T-cell (primary cell): Measurements from ENCODE around the gene CCT7. TPM values are rescaled to one million over a fixed set of nuclear protein-coding genes. Genes with fewer than 3 reads are reported as not detected.

Source experiments
- ATAC-seq, 4 experiments: fragments of 200-7000 bp in 3 of 4; fragments of 150-1000 bp in 1 of 4; cut with Tn5 transposase; replicated peaks in 1 of 4; 1 replicate in 3 of 4; 2 replicates in 1 of 4; pipeline ENCODE4 v1.10.0; 2021; ENCODE audit warnings: moderate library complexity in 3 of 4, mild to moderate bottlenecking in 2 of 4, moderate number of reproducible peaks in 1 of 4
- CTCF ChIA-PET, 2 donors: fragments of 300-600 bp; sonication (Branson Sonifier 250); formaldehyde crosslinking; loops; one replicate each; lab custom pipeline; 2022; ENCODE audit warnings: antibody characterized with exemption in 2 of 2; lab: Charles Lee
- POLR2A ChIA-PET, 2 donors: fragments of 300-600 bp; sonication (Branson Sonifier 250); formaldehyde crosslinking; loops; one replicate each; lab custom pipeline; 2022; ENCODE audit warnings: antibody characterized with exemption in 2 of 2; lab: Charles Lee
- DNase-seq, 35 experiments: peaks; one replicate each; pipeline versions ENCODE4 v3.0.0 to v3.0.0-alpha.2; 2013 to 2023
- H3K27ac ChIP-seq: one replicate; pipeline ENCODE4 v1.5.1; 2013; ENCODE audit warnings: low read length
- H3K27me3 ChIP-seq, 2 experiments: replicated peaks in 1 of 2; 1 replicate in 1 of 2; 2 replicates in 1 of 2; pipeline versions ENCODE4 v1.6.1 to v1.7.0; 2013; ENCODE audit warnings: low read length in 1 of 2, mixed read lengths in 1 of 2; ENCODE audit not compliant: control insufficient read depth in 2 of 2, insufficient read depth in 2 of 2; ENCODE audit errors: extremely low read depth in 1 of 2
- H3K36me3 ChIP-seq, 2 donors: 1 replicate in 1 of 2; 2 replicates in 1 of 2; pipeline versions ENCODE4 v1.6.1 to v1.7.0; 2013; ENCODE audit warnings: low read length in 1 of 2; ENCODE audit not compliant: control insufficient read depth in 2 of 2, insufficient read depth in 1 of 2; ENCODE audit errors: extremely low read depth in 1 of 2
- H3K4me1 ChIP-seq, 2 experiments: 1 replicate in 1 of 2; 2 replicates in 1 of 2; pipeline versions ENCODE4 v1.6.1 to v1.7.0; 2013; ENCODE audit warnings: low read length in 2 of 2, mixed read lengths in 1 of 2; ENCODE audit not compliant: insufficient read depth in 2 of 2, control insufficient read depth in 1 of 2; ENCODE audit errors: extremely low read depth in 1 of 2
- H3K4me3 ChIP-seq, 2 donors: 1 replicate in 1 of 2; 2 replicates in 1 of 2; pipeline versions ENCODE4 v1.5.1 to v1.7.0; 2013; ENCODE audit warnings: mild to moderate bottlenecking in 2 of 2, low read length in 1 of 2, moderate library complexity in 1 of 2; ENCODE audit not compliant: control insufficient read depth in 1 of 2; ENCODE audit errors: extremely low read depth in 1 of 2
- H3K9me3 ChIP-seq: 2 replicates; pipeline ENCODE4 v1.7.0; 2013
- H3K27ac Mint-ChIP-seq, 2 donors: one replicate each; pipeline ENCODE4 v1.8.0; 2020 to 2021; ENCODE audit warnings: mild to moderate bottlenecking in 2 of 2, mixed read lengths in 2 of 2
- H3K27me3 Mint-ChIP-seq, 2 donors: one replicate each; pipeline ENCODE4 v1.8.0; 2021 to 2022; ENCODE audit warnings: mixed read lengths in 2 of 2
- H3K36me3 Mint-ChIP-seq: one replicate; pipeline ENCODE4 v1.8.0; 2021; ENCODE audit warnings: mixed read lengths
- H3K4me1 Mint-ChIP-seq, 3 donors: one replicate each; pipeline ENCODE4 v1.8.0; 2020 to 2022; ENCODE audit warnings: mixed read lengths in 3 of 3, mild to moderate bottlenecking in 1 of 3
- H3K4me3 Mint-ChIP-seq, 3 donors: one replicate each; pipeline ENCODE4 v1.8.0; 2020 to 2022; ENCODE audit warnings: mild to moderate bottlenecking in 3 of 3, mixed read lengths in 3 of 3, moderate library complexity in 3 of 3
- H3K9me3 Mint-ChIP-seq, 3 donors: one replicate each; pipeline ENCODE4 v1.8.0; 2020 to 2022; ENCODE audit warnings: mixed read lengths in 3 of 3
- WGBS: methylation state at CpG from one replicate; pipeline ENCODE4 v1.1.5; 2013; ENCODE audit warnings: missing lambda C conversion rate; ENCODE audit not compliant: insufficient coverage; 5-methylcytosine and 5-hydroxymethylcytosine counted together
- total RNA-seq, 35 experiments: library from RNA in 6 of 35; stranded (reverse) in 6 of 35; fragments of 120-200 nt in 1 of 35; gene quantifications; one replicate each; pipeline versions ENCODE4 v1.2.1 to v1.2.4 and lab custom pipeline; 2013 to 2026

The CCT7 gene
- total RNA-seq, 5 donors from 2014 or later (not counting 1 experiment from before 2014, with no cell fraction given): 120 to 210 (median 193) TPM

GRCh38 chr2:73202156-73203054, 31.7 kb upstream of the CCT7 start, which contains the start of gene NOTO:
Gene NOTO, plus strand, starts transcription at chr2:73202574. Its CDS starts 93 bp downstream, at chr2:73202667.
- Mint-ChIP-seq H3K27me3 (peaks cover 41 to 51% of the 10 kb centered on the region in 2 donors), H3K9me3 (no peaks in the 10 kb centered on the region), H3K36me3 (no peaks in the 10 kb centered on the region), H3K27ac (no peak within 1 kb of the TSS), H3K4me3 (peak within 1 kb of the TSS; percentile 46 to 72 (median 60)), H3K4me1 (peaks cover 6 to 11% (median 9%) of the 10 kb centered on the region in 3 donors)
- 8% methylated on average over 84 of the region's 87 CpGs for WGBS
- Histone ChIP-seq H3K36me3 (no peaks in the 10 kb centered on the region), H3K27me3 (peaks cover 15 to 60% of the 10 kb centered on the region in 2 experiments), H3K9me3 (no peaks in the 10 kb centered on the region), H3K4me3 (no peak within 1 kb of the TSS), H3K4me1 (peaks cover 0 to 15% of the 10 kb centered on the region in 2 experiments), H3K27ac (no peak within 1 kb of the TSS)
- ATAC-seq (peak; percentile 53 to 60 (median 56)), DNase-seq (peak in 1 of 35 experiments; percentile 15)
- ChIA-PET POLR2A (no interaction called here), CTCF (interaction anchor here in 1 of 2 donors (1.0 kb wide), 1 partner anchor 10 kb away, joined by 3 read pairs; no protein-coding TSS in a partner anchor)

- no peak overlapping the region for H3K4me3 ChIP-seq
- peaks cover 0 to 15% of the 10 kb centered on the region in 2 experiments for H3K4me1 ChIP-seq
- H3K27ac ChIP-seq: no peak overlapping the region
- peak; percentile 20 to 37 (median 25) for ATAC-seq
- Mint-ChIP-seq H3K9me3 (no peaks in the 10 kb centered on the region), H3K27ac (no peak overlapping the region), H3K36me3 (no peaks in the 10 kb centered on the region), H3K4me3 (peak overlapping the region in 2 of 3 donors; percentile 50 to 72), H3K4me1 (peaks cover 6 to 11% (median 9%) of the 10 kb centered on the region in 3 donors), H3K27me3 (peaks cover 42 to 53% of the 10 kb centered on the region in 2 donors)
- POLR2A ChIA-PET: interaction anchor here in 1 of 2 donors (0.6 kb wide), 1 partner anchor 17 kb away, joined by 3 read pairs; no protein-coding TSS in a partner anchor
- WGBS: 5% methylated on average over 36 of the region's 44 CpGs
- DNase-seq: peak in 1 of 35 experiments; percentile 15
- no peaks in the 10 kb centered on the region for H3K9me3 ChIP-seq
- H3K27me3 ChIP-seq: peaks cover 13 to 63% of the 10 kb centered on the region in 2 experiments
- no peaks in the 10 kb centered on the region for H3K36me3 ChIP-seq
- CTCF ChIA-PET: interaction anchor here in 1 of 2 donors (0.6 kb wide), 1 partner anchor 86 kb away, joined by 3 read pairs; no protein-coding TSS in a partner anchor
These were observed 30.9 kb upstream of the CCT7 start for GRCh38 chr2:73203055-73203681.

- WGBS: 65% methylated on average over 3 of the region's 6 CpGs
- POLR2A ChIA-PET: no interaction called here
- CTCF ChIA-PET: no interaction called here
These were observed 28.5 kb upstream of the CCT7 start for GRCh38 chr2:73205611-73206010.

GRCh38 chr2:73208258-73208657, 25.9 kb upstream of the CCT7 start:
- H3K4me3 ChIP-seq: no peak overlapping the region
- H3K4me1 Mint-ChIP-seq: peaks cover 11 to 14% (median 13%) of the 10 kb centered on the region in 3 donors
- H3K36me3 ChIP-seq: no peaks in the 10 kb centered on the region
- POLR2A ChIA-PET: no interaction called here
- peaks cover 29 to 41% of the 10 kb centered on the region in 2 donors for H3K27me3 Mint-ChIP-seq
- H3K4me3 Mint-ChIP-seq: no peak overlapping the region
- no peaks in the 10 kb centered on the region for H3K9me3 Mint-ChIP-seq
- ATAC-seq: no peak
- 94% methylated on average over 2 of the region's 3 CpGs for WGBS
- DNase-seq: no peak
- H3K4me1 ChIP-seq: peaks cover 2 to 15% of the 10 kb centered on the region in 2 experiments
- peaks cover 5 to 40% of the 10 kb centered on the region in 2 experiments for H3K27me3 ChIP-seq
- H3K27ac Mint-ChIP-seq: no peak overlapping the region
- H3K27ac ChIP-seq: no peak overlapping the region
- H3K36me3 Mint-ChIP-seq: no peaks in the 10 kb centered on the region
- H3K9me3 ChIP-seq: no peaks in the 10 kb centered on the region
- CTCF ChIA-PET: interaction anchor here (0.7 kb wide), 2 partner anchors 89 to 99 kb away, joined by 3 to 4 read pairs; no protein-coding TSS in a partner anchor

More at GRCh38 chr2:73205611-73206010, 28.5 kb upstream of the CCT7 start:
- no peak overlapping the region for H3K4me3 ChIP-seq
- H3K9me3 ChIP-seq: no peaks in the 10 kb centered on the region
- no peak overlapping the region for H3K4me3 Mint-ChIP-seq
- H3K27me3 ChIP-seq: peaks cover 9 to 60% of the 10 kb centered on the region in 2 experiments
- no peaks in the 10 kb centered on the region for H3K9me3 Mint-ChIP-seq
- DNase-seq (no peak), ATAC-seq (no peak)
- peaks cover 6 to 11% (median 9%) of the 10 kb centered on the region in 3 donors for H3K4me1 Mint-ChIP-seq
- peaks cover 38 to 51% of the 10 kb centered on the region in 2 donors for H3K27me3 Mint-ChIP-seq
- no peak overlapping the region for H3K27ac Mint-ChIP-seq
- H3K4me1 ChIP-seq: peaks cover 0 to 15% of the 10 kb centered on the region in 2 experiments
- no peaks in the 10 kb centered on the region for H3K36me3 ChIP-seq
- no peak overlapping the region for H3K27ac ChIP-seq
- H3K36me3 Mint-ChIP-seq: no peaks in the 10 kb centered on the region

- Mint-ChIP-seq H3K27me3 (peaks cover 17 to 27% of the 10 kb centered on the region in 2 donors), H3K27ac (no peak overlapping the region), H3K9me3 (no peaks in the 10 kb centered on the region), H3K4me3 (no peak overlapping the region), H3K36me3 (no peaks in the 10 kb centered on the region), H3K4me1 (peaks cover 25 to 28% (median 25%) of the 10 kb centered on the region in 3 donors)
- DNase-seq: no peak
- CTCF ChIA-PET: interaction anchor here (0.5 to 1.2 kb wide), 2 partner anchors 92 to 125 kb away, joined by 3 to 5 read pairs; no protein-coding TSS in a partner anchor
- no peak for ATAC-seq
- H3K27ac ChIP-seq: no peak overlapping the region
- H3K27me3 ChIP-seq: peaks cover 0 to 24% of the 10 kb centered on the region in 2 experiments
- POLR2A ChIA-PET: interaction anchor here in 1 of 2 donors (0.6 kb wide), 1 partner anchor 350 kb away, joined by 9 read pairs; no protein-coding TSS in a partner anchor
- 92% methylated on average over 3 of the region's 4 CpGs for WGBS
- no peak overlapping the region for H3K4me3 ChIP-seq
- no peaks in the 10 kb centered on the region for H3K9me3 ChIP-seq
- peaks cover 5 to 25% of the 10 kb centered on the region in 2 experiments for H3K4me1 ChIP-seq
- H3K36me3 ChIP-seq: no peaks in the 10 kb centered on the region
These were observed 24.1 kb upstream of the CCT7 start for GRCh38 chr2:73210019-73210418.
